Parathyroid adenoma (tissue), 2 donors: Measurements from ENCODE around the gene OLFML3.

Experiments
- H2AFZ ChIP-seq: fragments of 300-600 bp; sonication (generic); one replicate; pipeline ENCODE4 v1.7.0; 2017; ENCODE audit warnings: antibody characterized with exemption, mild to moderate bottlenecking
- H3K27ac ChIP-seq: fragments of 300-600 bp; sonication (generic); one replicate; pipeline ENCODE4 v1.7.0; 2017
- H3K27me3 ChIP-seq: fragments of 300-600 bp; sonication (generic); one replicate; pipeline ENCODE4 v1.7.0; 2017; ENCODE audit warnings: low read length; ENCODE audit not compliant: control insufficient read depth, insufficient read depth
- H3K36me3 ChIP-seq: fragments of 300-600 bp; sonication (generic); one replicate; pipeline ENCODE4 v1.7.0; 2017; ENCODE audit warnings: low read length; ENCODE audit not compliant: control insufficient read depth, insufficient read depth
- H3K4me1 ChIP-seq: fragments of 300-600 bp; sonication (generic); one replicate; pipeline ENCODE4 v1.7.0; 2017; ENCODE audit warnings: control low read depth
- H3K4me2 ChIP-seq: fragments of 300-600 bp; sonication (generic); one replicate; pipeline ENCODE4 v1.7.0; 2017; ENCODE audit warnings: low read length
- H3K4me3 ChIP-seq: fragments of 300-600 bp; sonication (generic); one replicate; pipeline ENCODE4 v1.7.0; 2017; ENCODE audit warnings: low read depth, low read length
- H3K79me2 ChIP-seq: fragments of 300-600 bp; sonication (generic); one replicate; pipeline ENCODE4 v1.7.0; 2017; ENCODE audit warnings: control low read depth
- H3K9ac ChIP-seq: fragments of 300-600 bp; sonication (generic); one replicate; pipeline ENCODE4 v1.7.0; 2017; ENCODE audit warnings: mild to moderate bottlenecking
- H3K9me3 ChIP-seq: fragments of 300-600 bp; sonication (generic); one replicate; pipeline ENCODE4 v1.7.0; 2017; ENCODE audit warnings: low read length; ENCODE audit not compliant: control insufficient read depth
- TF ChIP-seq, protein P1 (sequence below): fragments of 300-600 bp; sonication (generic); IDR thresholded peaks from one replicate; pipeline ENCODE4 v1.7.0; 2017; ENCODE audit warnings: antibody characterized with exemption, mild to moderate bottlenecking
- donor health status: primary hyperparathyroidism.

The OLFML3 gene

DNA sequence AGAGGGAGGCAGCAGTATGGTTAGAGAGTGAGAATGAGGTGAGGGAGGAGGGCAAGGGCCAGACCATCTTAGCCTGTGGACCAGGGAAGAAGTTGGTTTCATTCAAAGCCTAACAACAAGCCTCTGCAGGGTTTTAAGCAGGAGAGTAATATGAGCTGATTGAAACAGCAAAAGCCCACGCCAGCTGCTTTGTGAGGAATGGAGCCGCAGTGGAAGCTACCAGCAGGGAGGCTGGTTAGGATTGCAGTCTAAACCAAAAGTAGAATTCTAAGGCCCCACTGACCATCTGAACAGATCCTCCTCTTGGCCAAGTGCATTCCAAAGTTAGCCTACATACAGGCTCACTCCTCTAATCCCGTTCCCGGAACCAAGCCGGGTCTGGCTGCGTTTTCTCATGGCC, 44.8 kb downstream of the OLFML3 start:
- H3K4me1 ChIP-seq: no peaks in the 10 kb centered on the region
- no peak overlapping the region for H2AFZ ChIP-seq
- TF ChIP-seq, protein P1, sequence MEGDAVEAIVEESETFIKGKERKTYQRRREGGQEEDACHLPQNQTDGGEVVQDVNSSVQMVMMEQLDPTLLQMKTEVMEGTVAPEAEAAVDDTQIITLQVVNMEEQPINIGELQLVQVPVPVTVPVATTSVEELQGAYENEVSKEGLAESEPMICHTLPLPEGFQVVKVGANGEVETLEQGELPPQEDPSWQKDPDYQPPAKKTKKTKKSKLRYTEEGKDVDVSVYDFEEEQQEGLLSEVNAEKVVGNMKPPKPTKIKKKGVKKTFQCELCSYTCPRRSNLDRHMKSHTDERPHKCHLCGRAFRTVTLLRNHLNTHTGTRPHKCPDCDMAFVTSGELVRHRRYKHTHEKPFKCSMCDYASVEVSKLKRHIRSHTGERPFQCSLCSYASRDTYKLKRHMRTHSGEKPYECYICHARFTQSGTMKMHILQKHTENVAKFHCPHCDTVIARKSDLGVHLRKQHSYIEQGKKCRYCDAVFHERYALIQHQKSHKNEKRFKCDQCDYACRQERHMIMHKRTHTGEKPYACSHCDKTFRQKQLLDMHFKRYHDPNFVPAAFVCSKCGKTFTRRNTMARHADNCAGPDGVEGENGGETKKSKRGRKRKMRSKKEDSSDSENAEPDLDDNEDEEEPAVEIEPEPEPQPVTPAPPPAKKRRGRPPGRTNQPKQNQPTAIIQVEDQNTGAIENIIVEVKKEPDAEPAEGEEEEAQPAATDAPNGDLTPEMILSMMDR: no peak
- H3K36me3 ChIP-seq: no peaks in the 10 kb centered on the region
- H3K9ac ChIP-seq: no peak overlapping the region
- no peak overlapping the region for H3K27ac ChIP-seq
- H3K79me2 ChIP-seq: no peaks in the 10 kb centered on the region
- H3K4me2 ChIP-seq: no peak overlapping the region
- no peaks in the 10 kb centered on the region for H3K9me3 ChIP-seq
- no peak overlapping the region for H3K4me3 ChIP-seq
- H3K27me3 ChIP-seq: peaks cover 3% of the 10 kb centered on the region

DNA sequence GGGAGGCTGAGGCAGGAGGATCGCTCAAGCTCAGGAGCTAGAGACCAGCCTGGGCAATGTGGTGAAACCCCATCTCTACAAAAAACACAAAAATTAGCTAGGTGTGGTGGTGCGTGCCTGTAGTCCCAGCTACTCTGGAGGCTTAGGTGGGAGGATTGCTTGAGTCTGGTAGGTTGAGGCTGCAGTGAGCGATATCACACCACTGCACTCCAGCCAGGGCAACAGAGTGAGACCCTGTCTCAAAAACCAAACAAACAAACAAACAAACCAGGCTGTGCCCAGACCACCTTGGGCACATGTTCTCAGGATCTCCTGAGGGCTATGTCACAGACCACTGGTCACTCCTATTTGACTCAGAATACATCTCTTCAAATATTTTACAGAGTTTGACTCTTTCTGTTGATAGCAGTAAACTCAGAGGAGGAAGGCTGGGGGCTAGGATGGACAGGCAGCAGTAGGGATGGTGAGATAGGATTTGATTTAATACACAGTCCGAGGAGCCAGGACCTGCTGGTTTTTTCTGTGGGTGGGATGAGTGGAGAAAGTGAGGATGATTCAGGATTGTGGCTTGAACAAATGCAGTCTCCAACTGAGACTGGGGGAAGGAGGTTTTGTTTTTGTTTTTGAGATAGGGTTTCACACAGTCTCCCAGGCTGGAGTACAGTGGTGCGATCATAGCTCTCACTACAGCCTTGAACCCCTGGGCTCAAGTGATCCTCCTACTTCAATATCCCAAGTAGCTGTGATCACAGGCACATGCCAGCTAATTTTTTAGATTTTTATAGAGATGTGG, 46.5 kb downstream of the OLFML3 start:
- H3K27me3 ChIP-seq: peaks cover 3% of the 10 kb centered on the region
- no peaks in the 10 kb centered on the region for H3K9me3 ChIP-seq
- no peaks in the 10 kb centered on the region for H3K79me2 ChIP-seq
- no peaks in the 10 kb centered on the region for H3K36me3 ChIP-seq
- no peak overlapping the region for H3K4me2 ChIP-seq
- no peak overlapping the region for H3K27ac ChIP-seq
- H3K4me1 ChIP-seq: no peaks in the 10 kb centered on the region
- H3K4me3 ChIP-seq: no peak overlapping the region
- TF ChIP-seq, protein P1: no peak
- no peak overlapping the region for H3K9ac ChIP-seq
- no peak overlapping the region for H2AFZ ChIP-seq

DNA sequence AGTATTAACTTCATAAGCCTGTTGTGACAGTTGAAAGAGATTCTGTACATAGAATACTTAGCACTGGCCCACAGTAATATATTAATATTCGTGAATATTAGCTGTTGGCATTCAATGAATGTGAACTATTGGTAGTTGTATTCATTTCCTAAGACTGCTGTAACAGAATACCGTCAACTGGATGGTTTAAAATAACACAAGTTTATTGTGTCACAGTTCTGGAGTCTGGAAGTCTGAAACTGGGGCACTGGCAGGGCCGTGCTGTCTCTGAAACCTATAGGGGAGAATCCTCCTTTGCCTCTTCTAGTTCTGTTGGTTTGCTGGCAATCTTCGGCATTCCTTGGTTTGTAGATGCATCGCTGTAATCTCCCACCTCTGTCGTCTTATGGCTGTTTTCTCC, 47.5 kb downstream of the OLFML3 start:
- H3K27me3 ChIP-seq: peaks cover 3% of the 10 kb centered on the region
- H3K79me2 ChIP-seq: no peaks in the 10 kb centered on the region
- H3K9me3 ChIP-seq: no peaks in the 10 kb centered on the region
- no peak overlapping the region for H3K4me2 ChIP-seq
- H3K27ac ChIP-seq: no peak overlapping the region
- TF ChIP-seq, protein P1: no peak
- H3K36me3 ChIP-seq: no peaks in the 10 kb centered on the region
- H3K4me1 ChIP-seq: no peaks in the 10 kb centered on the region
- no peak overlapping the region for H3K4me3 ChIP-seq
- H3K9ac ChIP-seq: no peak overlapping the region
- no peak overlapping the region for H2AFZ ChIP-seq
